ENCODE data around the gene AGRP. TPM values are rescaled to one million over a fixed set of nuclear protein-coding genes. Genes with fewer than 3 reads are reported as not detected.

Gene AGRP
- polyA plus RNA-seq, 1 donor (not counting 4 experiments of a cell fraction or from before 2014, with no cell fraction given) = not detected

DNA sequence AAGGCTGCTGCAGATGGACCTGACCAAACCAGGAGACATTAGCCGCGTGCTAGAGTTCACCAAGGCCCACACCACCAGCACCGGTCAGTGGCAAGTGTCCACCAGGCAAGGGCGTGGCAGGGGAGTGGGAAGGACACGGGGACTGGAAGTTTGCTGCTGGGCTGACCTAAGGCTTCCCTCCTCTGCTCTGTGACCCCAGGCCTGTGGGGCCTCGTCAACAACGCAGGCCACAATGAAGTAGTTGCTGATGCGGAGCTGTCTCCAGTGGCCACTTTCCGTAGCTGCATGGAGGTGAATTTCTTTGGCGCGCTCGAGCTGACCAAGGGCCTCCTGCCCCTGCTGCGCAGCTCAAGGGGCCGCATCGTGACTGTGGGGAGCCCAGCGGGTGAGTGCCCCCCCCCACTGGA is 47.6 kb downstream of the AGRP start:
- no peaks in the 10 kb centered on the region for H3K9me1 ChIP-seq (ENCODE audit: control insufficient read depth, extremely low read depth, insufficient read depth, low read length)
- H3K79me2 ChIP-seq (ENCODE audit: control insufficient read depth, insufficient read depth, low read length) = no peaks in the 10 kb centered on the region
- DNase-seq (ENCODE audit: low read depth, low spot score) (no peak), FAIRE-seq (no peak)
- no peak overlapping the region for H2AFZ ChIP-seq (ENCODE audit: control insufficient read depth, low read length)
- peaks cover 4% of the 10 kb centered on the region for H3K4me1 ChIP-seq (ENCODE audit: control insufficient read depth, extremely low read depth, insufficient read depth, low read length)
- H4K20me1 ChIP-seq (ENCODE audit: control insufficient read depth, extremely low read depth, insufficient read depth, low read length) = peaks cover 3% of the 10 kb centered on the region
- dilution Hi-C loops (cut with MboI; ENCODE audit: extremely low pct_ligation_motif_present, low sequenced_read_pairs) = no loop called here
- no peak overlapping the region for H3K4me3 ChIP-seq (ENCODE audit: control insufficient read depth in 2 of 3, extremely low read depth in 1 of 3, insufficient read depth in 2 of 3, low read depth in 1 of 3, low read length in 3 of 3)
- H3K4me2 ChIP-seq (ENCODE audit: control insufficient read depth, extremely low read depth, insufficient read depth, low read depth, low read length) = no peak overlapping the region
- H3K36me3 ChIP-seq (ENCODE audit: control insufficient read depth in 2 of 2, extremely low read depth in 1 of 2, insufficient read depth in 2 of 2, low read length in 2 of 2) = peaks cover 5 to 19% of the 10 kb centered on the region in 2 experiments
- TF ChIP-seq, protein P1, sequence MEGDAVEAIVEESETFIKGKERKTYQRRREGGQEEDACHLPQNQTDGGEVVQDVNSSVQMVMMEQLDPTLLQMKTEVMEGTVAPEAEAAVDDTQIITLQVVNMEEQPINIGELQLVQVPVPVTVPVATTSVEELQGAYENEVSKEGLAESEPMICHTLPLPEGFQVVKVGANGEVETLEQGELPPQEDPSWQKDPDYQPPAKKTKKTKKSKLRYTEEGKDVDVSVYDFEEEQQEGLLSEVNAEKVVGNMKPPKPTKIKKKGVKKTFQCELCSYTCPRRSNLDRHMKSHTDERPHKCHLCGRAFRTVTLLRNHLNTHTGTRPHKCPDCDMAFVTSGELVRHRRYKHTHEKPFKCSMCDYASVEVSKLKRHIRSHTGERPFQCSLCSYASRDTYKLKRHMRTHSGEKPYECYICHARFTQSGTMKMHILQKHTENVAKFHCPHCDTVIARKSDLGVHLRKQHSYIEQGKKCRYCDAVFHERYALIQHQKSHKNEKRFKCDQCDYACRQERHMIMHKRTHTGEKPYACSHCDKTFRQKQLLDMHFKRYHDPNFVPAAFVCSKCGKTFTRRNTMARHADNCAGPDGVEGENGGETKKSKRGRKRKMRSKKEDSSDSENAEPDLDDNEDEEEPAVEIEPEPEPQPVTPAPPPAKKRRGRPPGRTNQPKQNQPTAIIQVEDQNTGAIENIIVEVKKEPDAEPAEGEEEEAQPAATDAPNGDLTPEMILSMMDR (optimal IDR thresholded peaks at IDR 0.05 in 1 of 3, IDR thresholded peaks at IDR 0.05 in 1 of 3, conservative IDR thresholded peaks at IDR 0.05 in 1 of 3; ENCODE audit: extremely low read depth in 1 of 3, insufficient read depth in 2 of 3, low read length in 3 of 3) = no peak
- no peak for TF ChIP-seq EZH2 (IDR thresholded peaks at IDR 0.05; ENCODE audit: low read length)
- H3K27me3 ChIP-seq (ENCODE audit: control insufficient read depth, extremely low read depth, insufficient read depth, low read length) = peaks cover 6% of the 10 kb centered on the region
- H3K9me3 ChIP-seq (ENCODE audit: control insufficient read depth, low read depth, low read length) = no peaks in the 10 kb centered on the region
- H3K27ac ChIP-seq (ENCODE audit: control insufficient read depth, insufficient read depth, low read length) = no peak overlapping the region
- H3K9ac ChIP-seq (ENCODE audit: control insufficient read depth, extremely low read depth, insufficient read depth, low read length) = no peak overlapping the region

DNA sequence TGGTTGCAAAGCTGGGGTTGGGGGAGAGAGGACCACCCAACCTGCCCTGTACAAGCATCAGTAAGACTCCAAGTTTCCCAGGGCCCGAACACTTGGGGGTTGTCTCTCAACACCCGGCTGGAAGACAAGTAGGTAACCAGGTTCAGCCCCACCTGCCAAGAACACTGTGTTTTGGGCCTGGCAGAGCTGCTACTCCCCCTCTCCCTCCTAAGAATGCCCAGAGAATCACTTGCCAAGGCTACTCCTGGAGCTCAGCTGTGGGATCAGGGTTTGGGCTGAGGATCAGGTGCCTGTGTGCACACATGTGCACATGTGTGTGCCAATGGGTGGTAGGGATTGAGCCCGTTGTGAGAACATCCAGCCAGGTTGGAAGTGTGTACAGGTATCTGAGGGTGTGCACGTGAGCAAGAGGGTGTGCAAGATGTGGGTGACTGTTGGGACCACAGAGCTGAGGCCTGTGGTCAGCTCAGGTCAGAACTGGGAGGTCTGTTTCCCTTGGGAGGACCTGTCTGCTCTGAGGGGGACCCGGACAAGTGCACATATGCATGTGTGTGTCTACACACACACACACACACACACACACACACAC is 50.1 kb downstream of the AGRP start:
- peaks cover 0 to 6% of the 10 kb centered on the region in 2 experiments for H3K36me3 ChIP-seq (ENCODE audit: control insufficient read depth in 2 of 2, extremely low read depth in 1 of 2, insufficient read depth in 2 of 2, low read length in 2 of 2)
- H3K4me3 ChIP-seq (ENCODE audit: control insufficient read depth in 2 of 3, extremely low read depth in 1 of 3, insufficient read depth in 2 of 3, low read depth in 1 of 3, low read length in 3 of 3) = no peak overlapping the region
- DNase-seq (ENCODE audit: low read depth, low spot score) (no peak), FAIRE-seq (no peak)
- H3K4me1 ChIP-seq (ENCODE audit: control insufficient read depth, extremely low read depth, insufficient read depth, low read length) = peaks cover 12% of the 10 kb centered on the region
- H3K79me2 ChIP-seq (ENCODE audit: control insufficient read depth, insufficient read depth, low read length) = no peaks in the 10 kb centered on the region
- no peak overlapping the region for H3K27ac ChIP-seq (ENCODE audit: control insufficient read depth, insufficient read depth, low read length)
- no peak overlapping the region for H3K9ac ChIP-seq (ENCODE audit: control insufficient read depth, extremely low read depth, insufficient read depth, low read length)
- H4K20me1 ChIP-seq (ENCODE audit: control insufficient read depth, extremely low read depth, insufficient read depth, low read length) = peaks cover 10% of the 10 kb centered on the region
- H2AFZ ChIP-seq (ENCODE audit: control insufficient read depth, low read length) = no peak overlapping the region
- no peak for TF ChIP-seq EZH2 (IDR thresholded peaks at IDR 0.05; ENCODE audit: low read length)
- TF ChIP-seq, protein P1 (optimal IDR thresholded peaks at IDR 0.05 in 1 of 3, IDR thresholded peaks at IDR 0.05 in 1 of 3, conservative IDR thresholded peaks at IDR 0.05 in 1 of 3; ENCODE audit: extremely low read depth in 1 of 3, insufficient read depth in 2 of 3, low read length in 3 of 3) = no peak
- H3K9me1 ChIP-seq (ENCODE audit: control insufficient read depth, extremely low read depth, insufficient read depth, low read length) = no peaks in the 10 kb centered on the region
- dilution Hi-C loops (cut with MboI; ENCODE audit: extremely low pct_ligation_motif_present, low sequenced_read_pairs) = no loop called here
- no peak overlapping the region for H3K4me2 ChIP-seq (ENCODE audit: control insufficient read depth, extremely low read depth, insufficient read depth, low read depth, low read length)
- H3K27me3 ChIP-seq (ENCODE audit: control insufficient read depth, extremely low read depth, insufficient read depth, low read length) = peaks cover 18% of the 10 kb centered on the region
- H3K9me3 ChIP-seq (ENCODE audit: control insufficient read depth, low read depth, low read length) = no peaks in the 10 kb centered on the region

Other genes with a start within 250 kb of the AGRP start
- 21.6 to 29.6 TPM (median 29.4 TPM) in 3 replicates for gene FHOD1, start 236.1 kb downstream of the AGRP start, polyA plus RNA-seq
- 0.51 to 0.68 TPM (median 0.62 TPM) in 3 replicates for gene SLC9A5, start 234.6 kb downstream of the AGRP start, polyA plus RNA-seq
- 0.80 to 4.3 TPM (median 1.3 TPM) in 3 replicates for gene PLEKHG4, start 204.0 kb downstream of the AGRP start, polyA plus RNA-seq
- gene KCTD19, start 156.8 kb downstream of the AGRP start, polyA plus RNA-seq = not detected in 3 replicates
- gene LRRC36, start 156.7 kb downstream of the AGRP start, polyA plus RNA-seq = not detected in 3 replicates
- 0.37 to 0.96 TPM in 2 of 3 replicates, not detected in the other for gene TPPP3, start 90.0 kb downstream of the AGRP start, polyA plus RNA-seq
- gene ZDHHC1, start 67.1 kb downstream of the AGRP start, polyA plus RNA-seq = 1.1 to 3.2 TPM (median 1.8 TPM) in 3 replicates
- 0.59 to 2.4 TPM (median 0.93 TPM) in 3 replicates for gene HSD11B2, start 52.4 kb downstream of the AGRP start, polyA plus RNA-seq
- 97.1 to 199 TPM (median 117 TPM) in 3 replicates for gene ATP6V0D1, start 2.4 kb downstream of the AGRP start, polyA plus RNA-seq
- 4.1 to 19.4 TPM (median 5.3 TPM) in 3 replicates for gene RIPOR1, start 45.3 kb upstream of the AGRP start, polyA plus RNA-seq
- 15.2 to 31.7 TPM (median 21.4 TPM) in 3 replicates for gene CTCF, start 79.0 kb upstream of the AGRP start, polyA plus RNA-seq
- gene CARMIL2, start 161.6 kb upstream of the AGRP start, polyA plus RNA-seq = 0.06 to 0.12 TPM in 2 of 3 replicates, not detected in the other
- gene ACD, start 176.7 kb upstream of the AGRP start, polyA plus RNA-seq = 12.9 to 16.7 TPM (median 13.2 TPM) in 3 replicates
- gene PARD6A, start 177.4 kb upstream of the AGRP start, polyA plus RNA-seq = 0.05 to 0.23 TPM (median 0.20 TPM) in 3 replicates
- gene ENKD1, start 183.2 kb upstream of the AGRP start, polyA plus RNA-seq = 4.3 to 4.6 TPM (median 4.4 TPM) in 3 replicates
- gene C16orf86, start 183.3 kb upstream of the AGRP start, polyA plus RNA-seq = 0.10 to 0.24 TPM (median 0.17 TPM) in 3 replicates
- gene GFOD2, start 235.8 kb upstream of the AGRP start, polyA plus RNA-seq = 13.2 to 19.3 TPM (median 13.8 TPM) in 3 replicates

Data from keratinocyte (primary cell).